A673 (cell line): ENCODE measurements around the gene ISCA2. TPM values are rescaled to one million over a fixed set of nuclear protein-coding genes. Genes with fewer than 3 reads are reported as not detected.

Experiments used
- BruUV-seq: library from RNA; stranded (reverse); fragments of 400-500 nt; replicated peaks from 2 replicates; lab custom pipeline; 2021; lab: Mats Ljungman, UMichigan
- CTCF ChIA-PET: fragments of 300-600 bp; sonication (Branson Sonifier 250); formaldehyde crosslinking; loops from one replicate; lab custom pipeline; 2022; ENCODE audit warnings: antibody characterized with exemption; lab: Charles Lee
- POLR2A ChIA-PET: fragments of 300-600 bp; sonication (Branson Sonifier 250); formaldehyde crosslinking; loops from one replicate; lab custom pipeline; 2022; ENCODE audit warnings: antibody characterized with exemption; ENCODE audit not compliant: low non-redundant PET; lab: Charles Lee
- DNase-seq: peaks from one replicate; pipeline ENCODE4 v3.0.0-alpha.2; 2015; ENCODE audit warnings: low spot score
- H3K27ac ChIP-seq: fragments of 200-600 bp; sonication (generic); 2 replicates; pipeline ENCODE4 v1.5.1; 2016; ENCODE audit warnings: mixed run types, low read depth, mild to moderate bottlenecking, mixed read lengths, antibody characterized with exemption, low read length; ENCODE audit not compliant: poor library complexity, severe bottlenecking
- H3K27me3 ChIP-seq: fragments of 200-600 bp; sonication (generic); replicated peaks from 2 replicates; pipeline ENCODE4 v1.6.1; 2017; ENCODE audit warnings: mixed run types, low read depth, mild to moderate bottlenecking, mixed read lengths, antibody characterized with exemption, low read length; ENCODE audit not compliant: insufficient read depth, poor library complexity
- H3K36me3 ChIP-seq: fragments of 200-600 bp; sonication (generic); 2 replicates; pipeline ENCODE4 v1.6.1; 2016; ENCODE audit warnings: mixed run types, mild to moderate bottlenecking, mixed read lengths, antibody characterized with exemption, low read length; ENCODE audit not compliant: insufficient read depth, poor library complexity, severe bottlenecking
- H3K4me1 ChIP-seq: fragments of 200-600 bp; sonication (generic); 2 replicates; pipeline ENCODE4 v1.6.1; 2017; ENCODE audit warnings: mixed run types, mild to moderate bottlenecking, mixed read lengths, antibody characterized with exemption, low read length; ENCODE audit not compliant: insufficient read depth, poor library complexity, severe bottlenecking
- H3K4me3 ChIP-seq: fragments of 200-600 bp; sonication (generic); 2 replicates; pipeline ENCODE4 v1.5.1; 2016; ENCODE audit warnings: low read depth, mixed run types, mild to moderate bottlenecking, mixed read lengths, low read length; ENCODE audit not compliant: poor library complexity, severe bottlenecking
- H3K9me3 ChIP-seq: fragments of 200-600 bp; sonication (generic); 2 replicates; pipeline ENCODE4 v1.6.1; 2016; ENCODE audit warnings: mixed run types, low read depth, mild to moderate bottlenecking, mixed read lengths, antibody characterized with exemption, low read length; ENCODE audit not compliant: poor library complexity, severe bottlenecking
- CTCF ChIP-seq: fragments of 300-800, 200-600 bp; sonication (generic); conservative IDR thresholded peaks from 2 replicates; pipeline ENCODE4 v1.5.1; 2017; ENCODE audit warnings: low read depth, mild to moderate bottlenecking, antibody characterized with exemption, low read length, moderate library complexity, mixed read lengths
- EZH2 ChIP-seq: fragments of 200-600 bp; sonication (generic); IDR thresholded peaks from 2 replicates; pipeline ENCODE4 v1.6.1; 2017; ENCODE audit warnings: borderline replicate concordance, low read depth, mild to moderate bottlenecking, mixed read lengths, antibody characterized with exemption, low read length; ENCODE audit not compliant: poor library complexity, severe bottlenecking
- intact Hi-C: fragments of 100-400 bp; cut with micrococcal nuclease; formaldehyde crosslinking; loops from one replicate; pipeline ENCODE4 v1.10.0; 2022; ENCODE audit not compliant: unreplicated experiment
- total RNA-seq: library from RNA; stranded (reverse); gene quantifications from 2 replicates; pipeline ENCODE4 v1.2.3, GENCODE V29; 2021

ISCA2 gene
- total RNA-seq, 1 experiment from 2014 or later: 25.5 TPM

GRCh38 chr14:74456684-74457564 lies 36.6 kb upstream of the ISCA2 start:
- DNase-seq: no peak
- Histone ChIP-seq H3K9me3 (no peaks in the 10 kb centered on the region), H3K27me3 (peaks cover 10% of the 10 kb centered on the region), H3K4me3 (no peak overlapping the region), H3K36me3 (no peaks in the 10 kb centered on the region), H3K27ac (no peak overlapping the region), H3K4me1 (no peaks in the 10 kb centered on the region)
- no TSS peak for BruUV-seq
- no peak for TF ChIP-seq CTCF
- no peak for TF ChIP-seq EZH2
- CTCF ChIA-PET: interaction anchor here (0.5 kb wide), 1 partner anchor 1545 kb away, joined by 5 read pairs; no protein-coding TSS in a partner anchor
- POLR2A ChIA-PET: no interaction called here
- intact Hi-C loops: no loop called here

DNA sequence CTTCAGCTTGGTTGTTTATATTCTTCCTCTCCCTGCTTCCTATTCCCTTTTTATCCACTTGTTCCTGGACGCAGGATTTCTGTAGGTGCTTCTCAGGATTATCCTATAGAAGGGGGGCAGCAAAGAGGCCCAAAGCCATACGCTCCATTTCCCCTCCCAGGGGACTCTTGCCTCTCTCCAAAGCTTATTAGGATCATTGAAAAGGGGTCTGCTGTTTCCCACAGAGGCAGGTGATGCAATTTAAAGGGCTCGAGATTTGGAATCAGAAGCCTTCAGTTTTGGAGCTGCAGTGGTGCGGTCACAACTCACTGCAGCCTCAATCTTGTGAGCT lies 36.0 kb upstream of the ISCA2 start:
- intact Hi-C loops: no loop called here
- CTCF ChIA-PET: no interaction called here
- Histone ChIP-seq H3K36me3 (no peaks in the 10 kb centered on the region), H3K27me3 (peaks cover 8% of the 10 kb centered on the region), H3K4me1 (no peaks in the 10 kb centered on the region), H3K9me3 (no peaks in the 10 kb centered on the region), H3K4me3 (no peak overlapping the region), H3K27ac (no peak overlapping the region)
- BruUV-seq: no TSS peak
- no peak for TF ChIP-seq EZH2
- no peak for TF ChIP-seq CTCF
- no peak for DNase-seq
- POLR2A ChIA-PET: no interaction called here

DNA sequence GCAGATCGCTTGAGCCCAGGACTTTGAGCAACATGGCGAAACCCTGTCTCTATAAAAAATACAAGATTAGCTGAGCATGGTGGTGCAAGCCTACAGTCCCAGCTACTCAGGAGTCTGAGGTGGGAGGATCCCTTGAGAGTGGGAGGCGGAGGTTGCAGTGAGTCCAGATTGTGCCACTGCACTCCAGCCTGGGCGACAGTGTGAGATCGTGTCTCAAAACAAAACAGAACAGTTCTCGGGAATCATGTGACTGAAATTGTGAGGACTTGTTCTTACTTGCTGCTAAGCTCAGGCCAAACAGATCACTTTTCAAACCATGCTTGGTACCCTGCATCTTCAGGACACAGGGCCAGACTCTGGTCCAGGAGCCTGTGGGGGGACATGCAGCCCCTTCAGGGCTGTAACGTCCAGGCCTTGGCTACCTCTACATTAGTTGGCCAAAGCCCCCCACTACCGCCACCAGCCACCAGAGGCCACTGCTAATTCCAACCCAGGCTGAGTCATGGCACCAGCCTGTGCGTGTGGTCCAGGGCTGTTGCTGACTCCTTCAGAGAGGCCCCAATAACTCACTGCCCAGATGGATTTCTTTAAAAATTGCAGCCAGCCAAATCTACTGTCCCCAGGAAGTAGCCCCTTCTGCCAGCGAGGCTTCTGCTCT lies 34.1 kb upstream of the ISCA2 start:
- TF ChIP-seq EZH2 (no peak), CTCF (peak; percentile 61)
- ChIA-PET CTCF (no interaction called here), POLR2A (no interaction called here)
- H3K4me3 ChIP-seq: no peak overlapping the region
- no peaks in the 10 kb centered on the region for H3K36me3 ChIP-seq
- no peaks in the 10 kb centered on the region for H3K4me1 ChIP-seq
- no peaks in the 10 kb centered on the region for H3K27me3 ChIP-seq
- DNase-seq: peak; percentile 36
- intact Hi-C loops: no loop called here
- no peaks in the 10 kb centered on the region for H3K9me3 ChIP-seq
- H3K27ac ChIP-seq: no peak overlapping the region
- BruUV-seq: no TSS peak
